Neural cell (in vitro differentiated cells): ENCODE results near the gene PARP15. TPM values are rescaled to one million over a fixed set of nuclear protein-coding genes. Genes with fewer than 3 reads are reported as not detected.

Experiments
- H2AFZ ChIP-seq: fragments of 200-600, 300-800 bp; sonication (generic), shearing (Covaris generic); 2 replicates; pipeline ENCODE4 v1.6.0; 2014; ENCODE audit warnings: low read depth, mild to moderate bottlenecking, antibody characterized with exemption, low read length, moderate library complexity
- H3F3A ChIP-seq: fragments of 200-600 bp; shearing (Covaris generic); 2 replicates; pipeline ENCODE4 v1.6.1; 2016; ENCODE audit warnings: mild to moderate bottlenecking, moderate library complexity, mixed read lengths, antibody characterized with exemption, low read length; ENCODE audit not compliant: insufficient read depth, poor library complexity, severe bottlenecking
- H3K27ac ChIP-seq: fragments of 200-600, 300-800 bp; sonication (generic), shearing (Covaris generic); 2 replicates; pipeline ENCODE4 v1.5.1; 2014; ENCODE audit warnings: mild to moderate bottlenecking, low read length, moderate library complexity
- H3K27me3 ChIP-seq: fragments of 300-800, 200-600 bp; sonication (generic), shearing (Covaris generic); 2 replicates; pipeline ENCODE4 v1.6.0; 2014; ENCODE audit warnings: mild to moderate bottlenecking, low read depth, low read length, moderate library complexity; ENCODE audit not compliant: insufficient read depth
- H3K36me3 ChIP-seq: fragments of 300-800, 200-600 bp; sonication (generic), shearing (Covaris generic); 2 replicates; pipeline ENCODE4 v1.5.1; 2014; ENCODE audit warnings: mild to moderate bottlenecking, antibody characterized with exemption, low read length, moderate library complexity; ENCODE audit not compliant: insufficient read depth
- H3K4me2 ChIP-seq: fragments of 300-800, 200-600 bp; sonication (generic), shearing (Covaris generic); 2 replicates; pipeline ENCODE4 v1.6.0; 2014; ENCODE audit warnings: mild to moderate bottlenecking, low read length
- H3K4me3 ChIP-seq: fragments of 300-800, 200-600 bp; sonication (generic), shearing (Covaris generic); 2 replicates; pipeline ENCODE4 v1.5.1; 2014; ENCODE audit warnings: mild to moderate bottlenecking, low read length, moderate library complexity
- H3K79me2 ChIP-seq: fragments of 200-600 bp; shearing (Covaris generic); replicated peaks from 2 replicates; pipeline ENCODE4 v1.6.0; 2014; ENCODE audit warnings: mild to moderate bottlenecking, low read length, moderate library complexity; ENCODE audit not compliant: insufficient read depth
- H3K9ac ChIP-seq: fragments of 300-800, 200-600 bp; sonication (generic), shearing (Covaris generic); 2 replicates; pipeline ENCODE4 v1.6.1; 2016; ENCODE audit warnings: mild to moderate bottlenecking, low read length, mixed read lengths
- H3K9me2 ChIP-seq: fragments of 200-600 bp; shearing (Covaris generic); 2 replicates; pipeline ENCODE4 v1.6.1; 2016; ENCODE audit warnings: mild to moderate bottlenecking, low read length, mixed read lengths; ENCODE audit not compliant: insufficient read depth
- H3K9me3 ChIP-seq: fragments of 200-600, 300-800 bp; sonication (generic), shearing (Covaris generic); 2 replicates; pipeline ENCODE4 v1.6.1; 2016; ENCODE audit warnings: mild to moderate bottlenecking, mixed run types, low read length, moderate library complexity, mixed read lengths
- H4K20me1 ChIP-seq: fragments of 200-600 bp; shearing (Covaris generic); 2 replicates; pipeline ENCODE4 v1.6.1; 2016; ENCODE audit warnings: mild to moderate bottlenecking, mixed run types; ENCODE audit not compliant: insufficient read depth
- EP300 ChIP-seq: fragments of 450-650 bp; conservative IDR thresholded peaks from 2 replicates; pipeline ENCODE4 v1.6.1; 2014; ENCODE audit warnings: antibody characterized with exemption, mild to moderate bottlenecking, moderate library complexity; ENCODE audit not compliant: poor library complexity, severe bottlenecking
- EZH2 ChIP-seq: fragments of 200-600, 300-800 bp; shearing (Covaris generic), sonication (generic); IDR thresholded peaks from 2 replicates; pipeline ENCODE4 v1.6.1; 2014; ENCODE audit warnings: antibody characterized with exemption, low read length, borderline replicate concordance, mild to moderate bottlenecking; ENCODE audit not compliant: insufficient read depth, poor library complexity, severe bottlenecking
- MXI1 ChIP-seq: fragments of 450-650 bp; conservative IDR thresholded peaks from 2 replicates; pipeline ENCODE4 v1.6.1; 2014; ENCODE audit warnings: antibody characterized with exemption, mild to moderate bottlenecking; ENCODE audit not compliant: poor library complexity, severe bottlenecking
- POLR2AphosphoS5 ChIP-seq: IDR thresholded peaks from 2 replicates; pipeline ENCODE4 v1.6.1; 2012
- RAD21 ChIP-seq: fragments of 450-650 bp; conservative IDR thresholded peaks from 2 replicates; pipeline ENCODE4 v1.6.1; 2014; ENCODE audit warnings: antibody characterized with exemption, mild to moderate bottlenecking, moderate library complexity
- SMC3 ChIP-seq: fragments of 450-650 bp; conservative IDR thresholded peaks from 2 replicates; pipeline ENCODE4 v1.6.1; 2014; ENCODE audit warnings: antibody characterized with exemption, mild to moderate bottlenecking, moderate library complexity; ENCODE audit not compliant: poor library complexity
- TAF1 ChIP-seq: IDR thresholded peaks from 2 replicates; pipeline ENCODE4 v1.6.1; 2012; ENCODE audit warnings: low read depth
- polyA plus RNA-seq: library from polyadenylated mRNA; depleted of rRNA; stranded (reverse); fragments of >200 nt; gene quantifications from 2 replicates; pipeline ENCODE4 v1.2.3, GENCODE V29; 2014
- TF ChIP-seq, protein P1 (sequence below): fragments of 450-650 bp; IDR thresholded peaks from 2 replicates; pipeline ENCODE4 v1.5.1; 2014; ENCODE audit warnings: antibody characterized with exemption, mild to moderate bottlenecking, moderate library complexity; ENCODE audit not compliant: poor library complexity, severe bottlenecking
- TF ChIP-seq, protein P2 (sequence below): IDR thresholded peaks from 2 replicates; pipeline ENCODE4 v1.6.1; 2012; ENCODE audit warnings: borderline replicate concordance

Gene PARP15
- polyA plus RNA-seq, 1 donor from 2014 or later: not detected

DNA sequence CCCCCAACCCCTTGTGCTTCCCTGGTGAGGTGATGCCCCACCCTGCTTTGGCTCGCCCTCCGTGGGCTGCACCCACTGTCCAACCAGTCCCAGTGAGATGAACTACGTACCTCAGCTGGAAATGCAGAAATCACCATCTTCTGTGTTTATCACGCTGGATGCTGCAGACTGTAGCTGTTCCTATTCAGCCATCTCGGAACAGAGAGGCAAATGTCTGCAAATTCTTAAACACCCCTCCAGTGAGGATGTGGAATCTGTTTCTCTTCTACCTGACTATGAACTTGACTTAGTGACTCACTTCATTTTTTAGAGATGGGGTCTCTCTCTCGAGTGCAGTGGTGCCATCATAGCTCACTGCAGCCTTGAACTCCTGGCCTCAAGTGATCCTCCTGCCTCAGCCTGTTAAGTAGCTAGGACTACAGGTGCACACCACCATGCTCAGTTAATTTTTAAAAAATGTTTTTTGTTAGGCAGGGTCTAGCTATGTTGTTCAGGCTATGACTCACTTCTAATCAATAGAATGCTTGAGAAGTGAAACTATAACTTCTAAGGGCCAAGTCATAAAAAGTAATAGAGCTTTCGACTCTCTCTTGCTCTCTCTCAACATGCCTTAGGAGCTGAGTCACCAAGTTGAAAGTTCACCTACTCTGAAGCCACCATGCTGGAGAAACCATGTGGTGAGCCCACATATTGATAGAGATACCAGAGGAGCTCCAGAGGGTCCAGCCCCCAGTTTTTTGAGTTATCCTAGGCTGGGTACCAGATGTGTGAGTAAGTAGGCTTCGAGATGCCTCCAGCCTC is 91.7 kb downstream of the PARP15 start:
- TF ChIP-seq, protein P1, sequence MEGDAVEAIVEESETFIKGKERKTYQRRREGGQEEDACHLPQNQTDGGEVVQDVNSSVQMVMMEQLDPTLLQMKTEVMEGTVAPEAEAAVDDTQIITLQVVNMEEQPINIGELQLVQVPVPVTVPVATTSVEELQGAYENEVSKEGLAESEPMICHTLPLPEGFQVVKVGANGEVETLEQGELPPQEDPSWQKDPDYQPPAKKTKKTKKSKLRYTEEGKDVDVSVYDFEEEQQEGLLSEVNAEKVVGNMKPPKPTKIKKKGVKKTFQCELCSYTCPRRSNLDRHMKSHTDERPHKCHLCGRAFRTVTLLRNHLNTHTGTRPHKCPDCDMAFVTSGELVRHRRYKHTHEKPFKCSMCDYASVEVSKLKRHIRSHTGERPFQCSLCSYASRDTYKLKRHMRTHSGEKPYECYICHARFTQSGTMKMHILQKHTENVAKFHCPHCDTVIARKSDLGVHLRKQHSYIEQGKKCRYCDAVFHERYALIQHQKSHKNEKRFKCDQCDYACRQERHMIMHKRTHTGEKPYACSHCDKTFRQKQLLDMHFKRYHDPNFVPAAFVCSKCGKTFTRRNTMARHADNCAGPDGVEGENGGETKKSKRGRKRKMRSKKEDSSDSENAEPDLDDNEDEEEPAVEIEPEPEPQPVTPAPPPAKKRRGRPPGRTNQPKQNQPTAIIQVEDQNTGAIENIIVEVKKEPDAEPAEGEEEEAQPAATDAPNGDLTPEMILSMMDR: no peak
- TF ChIP-seq, protein P2, sequence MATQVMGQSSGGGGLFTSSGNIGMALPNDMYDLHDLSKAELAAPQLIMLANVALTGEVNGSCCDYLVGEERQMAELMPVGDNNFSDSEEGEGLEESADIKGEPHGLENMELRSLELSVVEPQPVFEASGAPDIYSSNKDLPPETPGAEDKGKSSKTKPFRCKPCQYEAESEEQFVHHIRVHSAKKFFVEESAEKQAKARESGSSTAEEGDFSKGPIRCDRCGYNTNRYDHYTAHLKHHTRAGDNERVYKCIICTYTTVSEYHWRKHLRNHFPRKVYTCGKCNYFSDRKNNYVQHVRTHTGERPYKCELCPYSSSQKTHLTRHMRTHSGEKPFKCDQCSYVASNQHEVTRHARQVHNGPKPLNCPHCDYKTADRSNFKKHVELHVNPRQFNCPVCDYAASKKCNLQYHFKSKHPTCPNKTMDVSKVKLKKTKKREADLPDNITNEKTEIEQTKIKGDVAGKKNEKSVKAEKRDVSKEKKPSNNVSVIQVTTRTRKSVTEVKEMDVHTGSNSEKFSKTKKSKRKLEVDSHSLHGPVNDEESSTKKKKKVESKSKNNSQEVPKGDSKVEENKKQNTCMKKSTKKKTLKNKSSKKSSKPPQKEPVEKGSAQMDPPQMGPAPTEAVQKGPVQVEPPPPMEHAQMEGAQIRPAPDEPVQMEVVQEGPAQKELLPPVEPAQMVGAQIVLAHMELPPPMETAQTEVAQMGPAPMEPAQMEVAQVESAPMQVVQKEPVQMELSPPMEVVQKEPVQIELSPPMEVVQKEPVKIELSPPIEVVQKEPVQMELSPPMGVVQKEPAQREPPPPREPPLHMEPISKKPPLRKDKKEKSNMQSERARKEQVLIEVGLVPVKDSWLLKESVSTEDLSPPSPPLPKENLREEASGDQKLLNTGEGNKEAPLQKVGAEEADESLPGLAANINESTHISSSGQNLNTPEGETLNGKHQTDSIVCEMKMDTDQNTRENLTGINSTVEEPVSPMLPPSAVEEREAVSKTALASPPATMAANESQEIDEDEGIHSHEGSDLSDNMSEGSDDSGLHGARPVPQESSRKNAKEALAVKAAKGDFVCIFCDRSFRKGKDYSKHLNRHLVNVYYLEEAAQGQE: no peak
- no peak for TF ChIP-seq MXI1
- TF ChIP-seq TAF1: no peak
- no peak for TF ChIP-seq SMC3
- TF ChIP-seq EP300: no peak
- H3K4me2 ChIP-seq: no peak overlapping the region
- no peaks in the 10 kb centered on the region for H3K9me2 ChIP-seq
- no peak overlapping the region for H3K4me3 ChIP-seq
- no peaks in the 10 kb centered on the region for H3K36me3 ChIP-seq
- no peaks in the 10 kb centered on the region for H3K27me3 ChIP-seq
- no peak overlapping the region for H2AFZ ChIP-seq
- H3F3A ChIP-seq: no peaks in the 10 kb centered on the region
- H3K9me3 ChIP-seq: no peaks in the 10 kb centered on the region
- H4K20me1 ChIP-seq: no peaks in the 10 kb centered on the region
- no peak overlapping the region for H3K27ac ChIP-seq
- no peaks in the 10 kb centered on the region for H3K79me2 ChIP-seq
- no peak overlapping the region for H3K9ac ChIP-seq

DNA sequence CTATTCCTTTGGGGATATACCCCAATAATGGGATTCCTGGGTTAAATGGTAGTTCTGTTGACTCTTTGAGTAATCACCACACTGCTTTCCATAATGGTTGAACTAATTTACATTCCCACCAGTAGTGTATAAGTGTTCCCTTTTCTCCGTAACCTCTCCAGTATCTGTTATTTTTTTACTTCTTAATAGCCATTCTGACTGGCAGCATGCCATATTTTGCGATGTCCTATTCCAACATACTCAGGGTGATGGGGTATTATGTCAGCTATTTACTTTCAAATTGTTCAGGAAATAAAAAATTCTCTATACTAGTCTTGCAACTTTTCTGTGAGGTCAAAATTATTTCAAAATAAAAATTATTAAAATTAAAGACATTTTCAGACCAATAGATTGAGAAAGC is 94.1 kb downstream of the PARP15 start:
- H3F3A ChIP-seq: no peaks in the 10 kb centered on the region
- TF ChIP-seq TAF1: no peak
- no peak for TF ChIP-seq SMC3
- no peak for TF ChIP-seq EZH2
- TF ChIP-seq, protein P1: no peak
- TF ChIP-seq MXI1: no peak
- TF ChIP-seq, protein P2: no peak
- no peak for TF ChIP-seq POLR2AphosphoS5
- no peak for TF ChIP-seq RAD21
- TF ChIP-seq EP300: no peak
- no peak overlapping the region for H3K4me3 ChIP-seq
- no peaks in the 10 kb centered on the region for H3K36me3 ChIP-seq
- no peaks in the 10 kb centered on the region for H3K27me3 ChIP-seq
- H3K4me2 ChIP-seq: no peak overlapping the region
- no peak overlapping the region for H3K27ac ChIP-seq
- H2AFZ ChIP-seq: no peak overlapping the region
- H3K9ac ChIP-seq: no peak overlapping the region
- H4K20me1 ChIP-seq: no peaks in the 10 kb centered on the region
- no peaks in the 10 kb centered on the region for H3K79me2 ChIP-seq
- peaks cover 4% of the 10 kb centered on the region for H3K9me3 ChIP-seq
- H3K9me2 ChIP-seq: no peaks in the 10 kb centered on the region
